ENCODE data around the gene TOX2.

GRCh38 chr20:43913291-43914025 lies 1.2 kb upstream of the TOX2 start:
- TF ChIP-seq POLR2A (IDR thresholded peaks at IDR 0.05) (no peak), CTCF (IDR thresholded peaks at IDR 0.05 in 4 of 5, conservative IDR thresholded peaks at IDR 0.05 in 1 of 5) (no peak)

Measured in gastrocnemius medialis (tissue), 4 donors.